Type B pancreatic cell (in vitro differentiated cells): ENCODE measurements around the gene POLK. TPM values are rescaled to one million over a fixed set of nuclear protein-coding genes. Genes with fewer than 3 reads are reported as not detected.

ENCODE experiments used
- DNase-seq: peaks from one replicate; pipeline ENCODE4 v3.0.0; 2021; ENCODE audit warnings: mixed read lengths; ENCODE audit not compliant: unreplicated experiment; ENCODE audit errors: extremely low spot score
- H3K27ac Mint-ChIP-seq: 2 replicates; pipeline ENCODE4 v1.8.0; 2021; ENCODE audit warnings: mild to moderate bottlenecking, mixed read lengths
- H3K27me3 Mint-ChIP-seq: 2 replicates; pipeline ENCODE4 v1.8.0; 2021; ENCODE audit warnings: mixed read lengths
- H3K36me3 Mint-ChIP-seq: 2 replicates; pipeline ENCODE4 v1.8.0; 2021; ENCODE audit warnings: mixed read lengths
- H3K4me1 Mint-ChIP-seq: one replicate; pipeline ENCODE4 v1.8.0; 2021; ENCODE audit warnings: mixed read lengths; ENCODE audit not compliant: unreplicated experiment
- H3K4me3 Mint-ChIP-seq: 2 replicates; pipeline ENCODE4 v1.8.0; 2021; ENCODE audit warnings: mild to moderate bottlenecking, mixed read lengths
- H3K9me3 Mint-ChIP-seq: 2 replicates; pipeline ENCODE4 v1.8.0; 2021; ENCODE audit warnings: mixed read lengths
- total RNA-seq: library from RNA; stranded (reverse); gene quantifications from 2 replicates; pipeline ENCODE4 v1.2.1, GENCODE V29; 2021; ENCODE audit warnings: low replicate concordance
- TF ChIP-seq, protein P1 (sequence below): fragments of 200-600 bp; sonication (generic); conservative IDR thresholded peaks from 2 replicates; pipeline ENCODE4 v1.5.0; 2021; ENCODE audit warnings: antibody characterized with exemption, mild to moderate bottlenecking

Gene POLK
- total RNA-seq, 1 donor from 2014 or later = 21.2 TPM

DNA sequence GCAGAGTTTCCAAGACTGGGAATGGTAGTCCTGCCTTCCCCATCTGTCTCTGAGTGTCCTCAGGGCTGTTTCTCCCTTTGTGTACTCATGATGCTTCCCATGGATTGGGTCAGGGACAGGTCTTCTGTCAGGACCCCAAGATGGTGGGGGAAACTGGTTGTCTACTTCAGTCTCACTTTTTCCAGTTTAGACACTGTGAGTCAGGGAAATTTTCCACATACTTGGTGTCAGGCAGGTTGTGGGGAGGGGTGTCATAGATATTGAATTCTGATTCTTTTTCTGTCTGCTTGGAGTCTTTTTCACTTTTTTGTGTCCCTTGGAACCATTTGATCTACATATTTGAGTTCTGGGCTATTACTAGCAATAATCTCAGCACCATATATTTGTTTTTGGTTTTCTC, 10.3 kb downstream of the POLK start:
- H3K27ac Mint-ChIP-seq = no peak overlapping the region
- no peak for DNase-seq
- H3K4me3 Mint-ChIP-seq = no peak overlapping the region
- H3K9me3 Mint-ChIP-seq = peaks cover 7% of the 10 kb centered on the region
- H3K36me3 Mint-ChIP-seq = peaks cover 31% of the 10 kb centered on the region
- peaks cover 6% of the 10 kb centered on the region for H3K4me1 Mint-ChIP-seq
- no peaks in the 10 kb centered on the region for H3K27me3 Mint-ChIP-seq
- TF ChIP-seq, protein P1, sequence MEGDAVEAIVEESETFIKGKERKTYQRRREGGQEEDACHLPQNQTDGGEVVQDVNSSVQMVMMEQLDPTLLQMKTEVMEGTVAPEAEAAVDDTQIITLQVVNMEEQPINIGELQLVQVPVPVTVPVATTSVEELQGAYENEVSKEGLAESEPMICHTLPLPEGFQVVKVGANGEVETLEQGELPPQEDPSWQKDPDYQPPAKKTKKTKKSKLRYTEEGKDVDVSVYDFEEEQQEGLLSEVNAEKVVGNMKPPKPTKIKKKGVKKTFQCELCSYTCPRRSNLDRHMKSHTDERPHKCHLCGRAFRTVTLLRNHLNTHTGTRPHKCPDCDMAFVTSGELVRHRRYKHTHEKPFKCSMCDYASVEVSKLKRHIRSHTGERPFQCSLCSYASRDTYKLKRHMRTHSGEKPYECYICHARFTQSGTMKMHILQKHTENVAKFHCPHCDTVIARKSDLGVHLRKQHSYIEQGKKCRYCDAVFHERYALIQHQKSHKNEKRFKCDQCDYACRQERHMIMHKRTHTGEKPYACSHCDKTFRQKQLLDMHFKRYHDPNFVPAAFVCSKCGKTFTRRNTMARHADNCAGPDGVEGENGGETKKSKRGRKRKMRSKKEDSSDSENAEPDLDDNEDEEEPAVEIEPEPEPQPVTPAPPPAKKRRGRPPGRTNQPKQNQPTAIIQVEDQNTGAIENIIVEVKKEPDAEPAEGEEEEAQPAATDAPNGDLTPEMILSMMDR = no peak

- Mint-ChIP-seq H3K4me1 (peaks cover 6% of the 10 kb centered on the region), H3K9me3 (peaks cover 7% of the 10 kb centered on the region), H3K4me3 (no peak overlapping the region), H3K36me3 (peaks cover 30% of the 10 kb centered on the region), H3K27ac (no peak overlapping the region), H3K27me3 (no peaks in the 10 kb centered on the region)
- no peak for DNase-seq
- TF ChIP-seq, protein P1 = no peak
Measured at GRCh38 chr5:75522542-75522941, 10.9 kb downstream of the POLK start.

- H3K27ac Mint-ChIP-seq = no peak overlapping the region
- no peak for DNase-seq
- peaks cover 6% of the 10 kb centered on the region for H3K4me1 Mint-ChIP-seq
Measured at GRCh38 chr5:75523275-75523674, 11.6 kb downstream of the POLK start.

GRCh38 chr5:75524071-75524470, 12.4 kb downstream of the POLK start:
- Mint-ChIP-seq H3K4me3 (no peak overlapping the region), H3K9me3 (peaks cover 10% of the 10 kb centered on the region), H3K36me3 (peaks cover 26% of the 10 kb centered on the region), H3K4me1 (peaks cover 6% of the 10 kb centered on the region), H3K27ac (no peak overlapping the region), H3K27me3 (no peaks in the 10 kb centered on the region)
- no peak for DNase-seq
- TF ChIP-seq, protein P1 = no peak

More at GRCh38 chr5:75523275-75523674, 11.6 kb downstream of the POLK start:
- TF ChIP-seq, protein P1 = no peak
- peaks cover 24% of the 10 kb centered on the region for H3K36me3 Mint-ChIP-seq
- no peak overlapping the region for H3K4me3 Mint-ChIP-seq
- no peaks in the 10 kb centered on the region for H3K27me3 Mint-ChIP-seq
- peaks cover 7% of the 10 kb centered on the region for H3K9me3 Mint-ChIP-seq

DNA sequence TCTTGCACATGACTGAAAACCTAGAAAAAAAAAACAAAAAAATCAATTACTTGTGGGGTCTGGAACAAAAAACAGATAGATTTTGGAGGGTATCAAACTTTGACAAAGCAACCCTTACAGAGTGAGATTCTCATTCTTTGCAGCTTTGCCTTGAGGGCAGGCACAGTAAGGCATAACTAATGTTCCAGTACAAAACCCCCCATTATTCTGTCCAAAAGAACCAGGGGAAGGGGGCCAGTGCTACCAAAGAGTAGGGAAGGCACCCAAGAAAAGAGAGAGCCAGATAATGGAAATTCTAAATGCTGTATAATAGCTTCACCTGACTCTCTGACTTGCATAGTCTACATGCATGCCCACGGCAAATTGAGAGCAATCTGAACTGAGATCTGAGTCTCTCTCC, 12.9 kb downstream of the POLK start:
- Mint-ChIP-seq H3K36me3 (peaks cover 23% of the 10 kb centered on the region), H3K27me3 (no peaks in the 10 kb centered on the region), H3K4me1 (peaks cover 6% of the 10 kb centered on the region), H3K4me3 (no peak overlapping the region), H3K27ac (no peak overlapping the region), H3K9me3 (peaks cover 12% of the 10 kb centered on the region)
- TF ChIP-seq, protein P1 = no peak
- no peak for DNase-seq

GRCh38 chr5:75525344-75525743, 13.7 kb downstream of the POLK start:
- peaks cover 6% of the 10 kb centered on the region for H3K4me1 Mint-ChIP-seq
- no peak overlapping the region for H3K4me3 Mint-ChIP-seq
- H3K9me3 Mint-ChIP-seq = peaks cover 12% of the 10 kb centered on the region
- no peak for DNase-seq
- H3K36me3 Mint-ChIP-seq = peaks cover 23% of the 10 kb centered on the region
- H3K27me3 Mint-ChIP-seq = no peaks in the 10 kb centered on the region
- TF ChIP-seq, protein P1 = no peak
- no peak overlapping the region for H3K27ac Mint-ChIP-seq
